Measurements from ENCODE around the gene FAM193B.

DNA sequence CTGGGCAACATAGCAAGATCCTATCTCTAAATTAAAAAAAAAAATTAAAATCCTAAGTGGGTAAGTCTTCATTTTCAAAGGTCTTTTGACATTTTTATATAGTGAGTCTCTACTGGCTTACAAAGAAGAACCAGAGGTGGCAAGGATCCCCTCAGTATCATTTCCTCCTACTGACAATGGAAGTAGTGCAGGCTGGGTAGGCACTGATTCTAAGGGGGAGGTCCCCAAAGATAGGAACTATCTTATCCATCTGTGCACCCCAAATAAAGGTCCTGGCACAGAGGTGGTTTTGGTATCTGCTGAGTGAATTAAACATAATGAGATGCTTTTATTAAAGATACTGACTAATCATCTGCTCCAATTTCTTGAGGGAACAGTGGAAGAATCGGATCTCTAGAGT lies 4.2 kb downstream of the FAM193B start:
- TF ChIP-seq, protein P1, sequence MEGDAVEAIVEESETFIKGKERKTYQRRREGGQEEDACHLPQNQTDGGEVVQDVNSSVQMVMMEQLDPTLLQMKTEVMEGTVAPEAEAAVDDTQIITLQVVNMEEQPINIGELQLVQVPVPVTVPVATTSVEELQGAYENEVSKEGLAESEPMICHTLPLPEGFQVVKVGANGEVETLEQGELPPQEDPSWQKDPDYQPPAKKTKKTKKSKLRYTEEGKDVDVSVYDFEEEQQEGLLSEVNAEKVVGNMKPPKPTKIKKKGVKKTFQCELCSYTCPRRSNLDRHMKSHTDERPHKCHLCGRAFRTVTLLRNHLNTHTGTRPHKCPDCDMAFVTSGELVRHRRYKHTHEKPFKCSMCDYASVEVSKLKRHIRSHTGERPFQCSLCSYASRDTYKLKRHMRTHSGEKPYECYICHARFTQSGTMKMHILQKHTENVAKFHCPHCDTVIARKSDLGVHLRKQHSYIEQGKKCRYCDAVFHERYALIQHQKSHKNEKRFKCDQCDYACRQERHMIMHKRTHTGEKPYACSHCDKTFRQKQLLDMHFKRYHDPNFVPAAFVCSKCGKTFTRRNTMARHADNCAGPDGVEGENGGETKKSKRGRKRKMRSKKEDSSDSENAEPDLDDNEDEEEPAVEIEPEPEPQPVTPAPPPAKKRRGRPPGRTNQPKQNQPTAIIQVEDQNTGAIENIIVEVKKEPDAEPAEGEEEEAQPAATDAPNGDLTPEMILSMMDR (IDR thresholded peaks at IDR 0.05; ENCODE audit: low read depth, low read length) = no peak
- TF ChIP-seq EZH2phosphoT487 (IDR thresholded peaks at IDR 0.05; ENCODE audit: low read depth) = no peak
